Cardiac septum (tissue), 1 donor: ENCODE results near the gene KCNJ15. TPM values are rescaled to one million over a fixed set of nuclear protein-coding genes. Genes with fewer than 3 reads are reported as not detected.
A peak's percentile ranks its signal among the peaks of the same experiment; 100 is the strongest.

Experiments
- DNase-seq: peaks from one replicate; pipeline ENCODE4 v3.0.0-alpha.2; 2020; ENCODE audit warnings: low spot score
- intact Hi-C: fragments of 100-400 bp; cut with DNase I; formaldehyde crosslinking; loops from one replicate; pipeline ENCODE4 v1.14.0; 2022
- total RNA-seq: library from RNA; stranded (reverse); fragmentation: NEBNext Ultra II Directional; extraction: Animal tissue kit (Norgen Biotek cat#: 25700); gene quantifications from one replicate; pipeline ENCODE4 v1.2.1, GENCODE V29; 2021
- donor health status: DM: no; HTN: no; CAD: no.

KCNJ15 gene
- total RNA-seq, 1 donor from 2014 or later, result 1.2 TPM

DNA sequence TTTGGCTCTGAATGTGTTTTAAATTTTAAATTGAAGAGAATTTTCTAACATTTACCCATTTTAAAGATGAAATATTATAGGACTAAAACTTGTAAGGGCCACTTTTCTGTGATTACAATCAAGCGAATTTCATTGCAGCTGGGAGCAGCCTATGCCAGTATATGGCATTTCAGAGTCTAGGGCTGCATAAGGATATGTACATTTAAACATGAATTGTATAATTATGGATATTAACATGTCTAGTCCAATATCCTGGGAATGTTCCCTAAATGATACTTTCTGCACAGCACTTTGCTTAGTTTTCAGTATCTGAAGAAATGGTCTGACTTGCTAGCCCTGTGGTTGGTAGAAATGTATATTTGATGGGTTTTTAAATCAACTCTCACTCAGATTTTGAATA lies 8.4 kb downstream of the KCNJ15 start:
- intact Hi-C loops, result no loop called here
- DNase-seq, result no peak

DNA sequence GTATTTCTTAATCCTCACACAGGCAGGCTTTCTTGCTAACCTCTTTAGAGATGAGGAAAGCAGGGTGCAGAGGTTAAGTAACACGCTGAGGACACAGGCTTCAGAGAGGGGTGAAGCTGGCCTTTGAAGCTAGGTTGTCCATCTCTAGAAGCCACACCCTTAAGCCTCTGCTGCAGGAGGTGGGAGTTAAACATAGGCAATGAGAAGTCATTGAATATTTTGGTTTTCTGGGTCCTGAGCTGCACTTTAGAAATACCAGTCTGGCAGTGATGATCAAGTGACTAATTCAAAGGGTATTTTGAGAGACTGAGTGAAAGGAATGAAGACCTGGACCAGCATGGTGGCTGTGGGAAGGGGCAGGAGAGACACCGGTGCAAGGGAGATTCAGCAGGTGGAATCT lies 9.9 kb downstream of the KCNJ15 start:
- no peak for DNase-seq
- intact Hi-C loops, result no loop called here

- intact Hi-C loops, result no loop called here
- DNase-seq, result no peak
These were observed 10.5 kb downstream of the KCNJ15 start for GRCh38 chr21:38267136-38267755.

DNA sequence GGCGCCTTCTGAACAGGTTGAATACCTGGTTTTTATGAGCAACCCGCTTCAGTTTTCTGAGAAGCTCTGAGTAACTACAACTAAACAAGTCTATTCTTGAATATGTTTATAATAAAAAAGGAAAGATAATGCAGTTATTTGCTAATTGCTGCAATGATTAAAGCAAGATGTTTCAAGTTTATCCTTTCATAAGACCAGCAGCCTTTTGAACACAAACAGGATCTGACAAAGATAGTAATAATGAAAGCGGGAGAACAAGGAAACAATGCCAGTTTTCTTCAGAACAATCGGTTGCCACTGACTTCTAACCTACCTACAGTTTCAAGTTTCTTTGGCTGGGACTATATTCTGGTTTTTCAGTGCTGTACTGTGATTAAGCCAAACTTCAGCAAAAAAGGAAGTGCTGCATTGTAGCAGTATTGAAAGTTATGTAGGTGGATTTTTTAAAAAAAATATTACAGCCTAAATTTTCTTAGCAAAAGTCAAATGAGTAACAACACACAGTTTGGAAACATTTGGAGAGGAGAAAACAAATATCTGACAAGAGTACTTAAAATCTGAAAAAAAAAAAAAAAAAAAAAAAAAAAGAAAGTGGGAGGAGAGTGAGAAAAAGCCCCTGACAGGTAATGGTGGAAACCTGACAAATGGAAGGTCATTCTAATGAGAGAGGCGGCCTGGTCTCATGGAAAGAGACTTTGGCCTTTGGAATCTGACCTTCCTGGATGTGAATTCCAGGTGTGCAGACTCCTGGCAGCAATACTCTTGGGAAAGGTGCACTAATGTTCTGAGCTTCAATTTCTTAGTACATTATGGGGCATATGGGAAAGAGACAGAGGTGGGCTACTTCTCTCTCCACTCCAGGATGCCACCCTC lies 11.4 kb downstream of the KCNJ15 start:
- no peak for DNase-seq
- intact Hi-C loops, result no loop called here

DNA sequence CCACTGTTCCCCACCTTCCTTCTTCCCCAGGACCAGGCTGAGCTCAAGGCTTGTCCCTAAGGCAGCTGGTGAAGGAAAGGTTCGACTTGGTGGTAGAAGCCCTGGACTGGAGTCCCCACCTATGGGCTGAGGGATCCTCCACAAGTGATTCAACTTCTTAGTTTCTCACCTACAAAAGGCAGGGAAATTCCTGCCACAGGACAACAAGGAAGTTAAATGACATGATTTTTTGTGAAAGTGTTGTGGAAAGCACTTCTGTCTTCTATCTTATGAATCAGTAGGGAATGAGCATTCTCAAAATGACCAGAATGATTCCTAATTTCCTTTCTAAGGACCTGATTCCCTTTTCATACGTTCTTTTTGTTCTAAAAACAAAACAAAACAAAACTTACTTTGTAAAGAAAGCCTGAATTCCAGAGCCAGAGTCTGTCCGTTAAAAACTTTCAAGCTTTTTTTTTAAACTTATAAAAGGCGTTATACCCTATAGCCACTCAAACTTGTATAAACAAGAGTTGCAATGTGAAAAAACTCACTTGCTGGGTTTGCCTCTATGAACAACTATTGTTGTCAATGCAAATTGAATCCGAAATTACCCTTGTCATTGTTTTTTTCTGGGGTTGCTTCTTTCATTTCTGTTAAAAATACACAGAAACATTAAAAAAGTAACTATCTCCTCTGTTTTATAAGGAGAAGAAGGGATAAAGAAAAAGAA lies 12.2 kb downstream of the KCNJ15 start:
- intact Hi-C loops, result no loop called here
- no peak for DNase-seq

GRCh38 chr21:38269576-38269936 lies 12.8 kb downstream of the KCNJ15 start:
- no peak for DNase-seq
- intact Hi-C loops, result no loop called here

GRCh38 chr21:38272215-38272614 lies 15.4 kb downstream of the KCNJ15 start:
- intact Hi-C loops, result no loop called here
- DNase-seq, result peak; percentile 83

- no peak for DNase-seq
These were observed 17.2 kb downstream of the KCNJ15 start for GRCh38 chr21:38273745-38274542.

DNA sequence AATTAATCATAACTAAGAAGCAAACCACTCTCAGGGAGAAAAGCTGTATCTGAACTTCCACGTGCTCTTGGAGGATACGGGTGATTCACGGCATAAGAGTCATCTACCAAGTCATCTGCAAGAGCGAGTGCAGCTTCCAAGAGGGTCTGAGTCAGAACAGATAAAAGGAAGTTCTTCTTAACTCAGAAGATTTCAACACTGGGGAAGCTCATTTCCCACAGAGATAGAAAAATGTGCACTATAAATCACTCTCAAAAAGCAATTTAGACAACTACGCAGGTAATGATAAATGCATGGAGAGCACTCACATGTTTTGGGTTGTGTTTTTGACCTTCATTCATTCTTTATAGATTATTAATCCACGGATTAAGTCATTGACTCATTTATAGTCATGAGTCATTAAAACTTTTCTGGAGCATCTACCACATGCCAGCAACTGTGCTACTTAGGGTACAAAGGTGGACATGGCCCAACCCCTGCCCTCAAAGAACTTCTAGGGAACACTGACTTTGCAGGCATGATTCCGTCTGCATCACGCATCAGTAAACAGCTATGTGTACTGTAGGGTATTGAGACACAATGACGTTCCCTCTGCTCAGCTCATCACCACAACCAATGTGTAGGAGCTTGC lies 20.8 kb downstream of the KCNJ15 start:
- no peak for DNase-seq
- intact Hi-C loops, result no loop called here

More at GRCh38 chr21:38273745-38274542, 17.2 kb downstream of the KCNJ15 start:
- intact Hi-C loops, result no loop called here

DNA sequence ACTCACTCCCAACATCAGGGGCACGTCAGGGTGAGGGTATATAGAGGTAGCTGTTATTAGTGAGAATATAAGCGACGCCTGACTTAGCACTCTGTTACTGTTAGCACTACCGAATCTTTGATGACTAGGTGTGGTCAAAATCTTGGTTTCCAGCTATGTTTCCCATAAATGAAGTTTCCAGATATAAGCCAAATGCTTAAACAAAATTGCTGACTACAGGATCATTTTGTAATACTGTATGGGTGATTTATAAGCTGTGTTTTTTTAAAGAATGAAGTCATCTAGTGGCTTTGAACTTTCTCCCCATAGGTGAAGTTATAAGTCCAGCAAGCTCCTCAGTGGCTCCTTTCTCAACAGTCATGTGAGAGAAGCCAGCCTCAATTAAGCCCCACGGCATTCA lies 23.7 kb downstream of the KCNJ15 start:
- intact Hi-C loops, result no loop called here
- no peak for DNase-seq

GRCh38 chr21:38280867-38281266 lies 24.1 kb downstream of the KCNJ15 start:
- intact Hi-C loops, result no loop called here
- DNase-seq, result no peak

- intact Hi-C loops, result no loop called here
- DNase-seq, result no peak
These were observed 26.1 kb downstream of the KCNJ15 start for GRCh38 chr21:38282921-38283320.

- DNase-seq, result no peak
- intact Hi-C loops, result no loop called here
These were observed 27.4 kb downstream of the KCNJ15 start for GRCh38 chr21:38284216-38284615.

- intact Hi-C loops, result no loop called here
- DNase-seq, result no peak
These were observed 30.1 kb downstream of the KCNJ15 start for GRCh38 chr21:38286739-38287471.

DNA sequence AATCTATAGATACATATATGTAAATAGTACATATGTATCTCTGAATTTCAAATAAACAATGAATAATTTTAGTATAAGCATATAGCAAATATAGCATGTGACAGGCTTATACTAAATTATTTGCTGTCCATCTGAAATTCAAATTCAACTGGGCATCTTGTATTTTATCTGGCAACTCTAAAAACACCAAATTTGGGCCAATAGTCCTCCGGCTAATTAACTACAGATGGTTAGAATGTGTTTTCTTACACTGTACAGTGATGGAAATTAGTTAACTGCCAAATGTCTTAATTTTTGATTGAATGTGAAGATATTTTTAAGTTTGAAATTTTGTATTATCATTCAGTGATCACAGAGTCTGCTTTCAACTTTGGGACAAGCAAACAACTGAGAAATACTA lies 30.7 kb downstream of the KCNJ15 start:
- no peak for DNase-seq
- intact Hi-C loops, result no loop called here

DNA sequence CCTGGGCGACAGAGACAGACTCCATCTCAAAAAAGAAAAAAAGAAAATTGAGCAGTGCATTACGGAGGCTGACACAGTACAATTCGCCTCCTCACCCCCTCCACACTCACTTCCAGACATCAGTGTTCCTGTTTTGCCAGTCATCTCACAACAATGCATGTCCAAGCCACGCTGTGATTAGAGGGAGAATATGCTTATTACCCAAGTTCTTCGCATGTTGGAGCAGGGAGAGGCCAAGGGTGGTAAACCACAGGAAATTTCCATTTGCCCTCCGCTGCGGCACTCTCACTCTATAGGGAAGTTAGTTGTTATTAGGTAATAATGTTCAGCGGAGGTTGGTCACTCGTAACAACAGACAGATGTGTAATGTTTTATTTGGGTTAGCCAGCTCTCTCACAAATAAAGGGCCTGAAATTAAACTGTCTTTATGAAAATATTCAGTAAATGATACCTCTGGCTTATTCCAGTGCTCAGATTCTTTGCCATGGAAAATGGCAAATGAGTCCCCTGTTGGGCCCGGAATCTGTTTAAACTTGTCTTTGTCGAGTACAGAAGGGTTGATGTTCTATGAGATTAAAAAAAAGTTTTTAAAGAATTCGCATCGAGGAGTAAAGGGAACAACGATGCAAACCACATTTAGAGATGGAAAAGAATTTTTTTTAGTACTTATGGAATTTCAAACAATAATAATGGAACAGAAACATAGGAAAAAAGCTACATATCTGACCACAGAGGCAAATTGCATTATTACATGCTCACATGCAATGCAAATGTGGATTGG lies 33.1 kb downstream of the KCNJ15 start:
- DNase-seq, result peak; percentile 83
- intact Hi-C loops, result no loop called here

DNA sequence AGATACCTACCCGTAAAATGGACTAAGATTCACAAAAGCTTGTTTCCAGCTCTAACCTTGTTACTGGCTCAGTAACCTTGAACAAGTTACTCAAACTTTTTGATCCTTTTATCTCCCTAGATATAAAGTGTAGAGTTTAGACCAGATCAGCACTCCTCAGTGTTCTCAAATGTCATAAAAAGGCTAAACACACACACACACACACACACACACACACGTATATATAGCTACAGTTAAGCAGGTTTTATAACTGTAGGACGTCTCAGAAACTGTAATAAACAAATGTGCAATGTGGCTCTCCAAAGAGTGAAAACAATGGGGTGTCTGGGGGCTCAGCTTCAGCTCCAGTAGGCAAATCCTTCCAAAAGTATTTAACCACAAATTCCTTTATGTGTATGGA lies 34.0 kb downstream of the KCNJ15 start:
- no peak for DNase-seq
- intact Hi-C loops, result no loop called here

- no peak for DNase-seq
- intact Hi-C loops, result no loop called here
These were observed 35.1 kb downstream of the KCNJ15 start for GRCh38 chr21:38291874-38292273.
